Psoas muscle (tissue), 8 donors: Measurements from ENCODE around the gene ZMYND8. TPM values are rescaled to one million over a fixed set of nuclear protein-coding genes. Genes with fewer than 3 reads are reported as not detected.
"Not testable (repeated sequence)": the region's sequence is repeated elsewhere in the genome, so short reads cannot be mapped to it uniquely, and the experiment has no call there.

Experiments
- ATAC-seq, 4 donors: fragments of 200-7000 bp; cut with Tn5 transposase; one replicate each; pipeline ENCODE4 v1.9.1; 2020; ENCODE audit warnings: moderate library complexity in 3 of 4, mild to moderate bottlenecking in 2 of 4
- DNase-seq, 2 donors: peaks; one replicate each; pipeline ENCODE4 v3.0.0-alpha.2; 2020
- H3K27ac ChIP-seq: fragments of 200-600 bp; one replicate; pipeline ENCODE4 v1.8.0; 2022
- H3K27me3 ChIP-seq, 3 donors: fragments of 200-600 bp in 1 of 3; one replicate each; pipeline versions ENCODE4 v1.6.1 to v1.8.0; 2013 to 2022; ENCODE audit warnings: low read length in 2 of 3, mild to moderate bottlenecking in 2 of 3, moderate library complexity in 1 of 3; ENCODE audit not compliant: insufficient read depth in 3 of 3
- H3K36me3 ChIP-seq, 2 donors: fragments of 200-600 bp in 1 of 2; one replicate each; pipeline versions ENCODE4 v1.6.1 to v1.8.0; 2013 to 2022; ENCODE audit warnings: low read depth in 1 of 2, mild to moderate bottlenecking in 1 of 2, moderate library complexity in 1 of 2; ENCODE audit not compliant: insufficient read depth in 1 of 2
- H3K4me1 ChIP-seq: fragments of 200-600 bp; one replicate; pipeline ENCODE4 v1.8.0; 2022
- H3K4me3 ChIP-seq: fragments of 200-600 bp; one replicate; pipeline ENCODE4 v1.8.0; 2022; ENCODE audit warnings: mild to moderate bottlenecking
- H3K9me3 ChIP-seq: fragments of 200-600 bp; one replicate; pipeline ENCODE4 v1.8.0; 2022
- WGBS, 3 donors: extraction: QIAGEN DNeasy Blood & Tissue Kit; methylation state at CpG; one replicate each; pipeline versions ENCODE4 v1.1.6 to v1.1.7; 2013; 5-methylcytosine and 5-hydroxymethylcytosine counted together
- intact Hi-C, 2 donors: fragments of 100-400 bp; cut with DNase I; formaldehyde crosslinking; loops; one replicate each; pipeline versions ENCODE4 v1.11.0 to v1.14.2; 2022
- polyA plus RNA-seq, 3 donors: library from polyadenylated mRNA; stranded (reverse); fragments of 200-250 nt; gene quantifications; one replicate each; pipeline ENCODE4 v1.2.3, GENCODE V29; 2013
- total RNA-seq, 4 donors: library from RNA; stranded (reverse); fragmentation: NEBNext Ultra II Directional in 2 of 4; extraction: Animal tissue kit (Norgen Biotek cat#: 25700) in 2 of 4; gene quantifications; one replicate each; pipeline versions ENCODE4 v1.2.1 to v1.2.4, GENCODE V29; 2021 to 2023
- TF ChIP-seq, protein P1 (sequence below): fragments of 200-600 bp; IDR thresholded peaks from one replicate; pipeline ENCODE4 v1.8.0; 2022; ENCODE audit warnings: antibody characterized with exemption
- donor health status: healthy with polysubstance abuse.
- donor health status: DM: no; HTN: no; CAD: no; lungs with moderate emphysema.
- donor health status: Bipolar disorder and iron deficiency.
- donor health status: healthy.
- donor health status: DM: yes; HTN: yes; CAD: no.
- donor health status: DM: no; HTN: no; CAD: no.
- donor health status: DM: no; HTN: no; CAD: no.
- donor health status: DM: yes; HTN: yes; CAD: no.

Gene ZMYND8
- total and polyA plus RNA-seq, 7 donors, result 4.7 to 42.9 (median 17.7) TPM

- ATAC-seq (no peak), DNase-seq (no peak)
- no peak overlapping the region for H3K27ac ChIP-seq
- no peaks in the 10 kb centered on the region for H3K9me3 ChIP-seq
- TF ChIP-seq, protein P1, sequence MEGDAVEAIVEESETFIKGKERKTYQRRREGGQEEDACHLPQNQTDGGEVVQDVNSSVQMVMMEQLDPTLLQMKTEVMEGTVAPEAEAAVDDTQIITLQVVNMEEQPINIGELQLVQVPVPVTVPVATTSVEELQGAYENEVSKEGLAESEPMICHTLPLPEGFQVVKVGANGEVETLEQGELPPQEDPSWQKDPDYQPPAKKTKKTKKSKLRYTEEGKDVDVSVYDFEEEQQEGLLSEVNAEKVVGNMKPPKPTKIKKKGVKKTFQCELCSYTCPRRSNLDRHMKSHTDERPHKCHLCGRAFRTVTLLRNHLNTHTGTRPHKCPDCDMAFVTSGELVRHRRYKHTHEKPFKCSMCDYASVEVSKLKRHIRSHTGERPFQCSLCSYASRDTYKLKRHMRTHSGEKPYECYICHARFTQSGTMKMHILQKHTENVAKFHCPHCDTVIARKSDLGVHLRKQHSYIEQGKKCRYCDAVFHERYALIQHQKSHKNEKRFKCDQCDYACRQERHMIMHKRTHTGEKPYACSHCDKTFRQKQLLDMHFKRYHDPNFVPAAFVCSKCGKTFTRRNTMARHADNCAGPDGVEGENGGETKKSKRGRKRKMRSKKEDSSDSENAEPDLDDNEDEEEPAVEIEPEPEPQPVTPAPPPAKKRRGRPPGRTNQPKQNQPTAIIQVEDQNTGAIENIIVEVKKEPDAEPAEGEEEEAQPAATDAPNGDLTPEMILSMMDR, result no peak
- intact Hi-C loops, result no loop called here
- H3K36me3 ChIP-seq, result no peaks in the 10 kb centered on the region
- no peaks in the 10 kb centered on the region for H3K27me3 ChIP-seq
- WGBS, 3 donors, result 86 to 93% (median 92%) methylated on average over 15 of the region's 15 CpGs
- no peak overlapping the region for H3K4me3 ChIP-seq
- H3K4me1 ChIP-seq, result no peaks in the 10 kb centered on the region
Observed at GRCh38 chr20:47370850-47371782, 14.6 kb upstream of the ZMYND8 start.

DNA sequence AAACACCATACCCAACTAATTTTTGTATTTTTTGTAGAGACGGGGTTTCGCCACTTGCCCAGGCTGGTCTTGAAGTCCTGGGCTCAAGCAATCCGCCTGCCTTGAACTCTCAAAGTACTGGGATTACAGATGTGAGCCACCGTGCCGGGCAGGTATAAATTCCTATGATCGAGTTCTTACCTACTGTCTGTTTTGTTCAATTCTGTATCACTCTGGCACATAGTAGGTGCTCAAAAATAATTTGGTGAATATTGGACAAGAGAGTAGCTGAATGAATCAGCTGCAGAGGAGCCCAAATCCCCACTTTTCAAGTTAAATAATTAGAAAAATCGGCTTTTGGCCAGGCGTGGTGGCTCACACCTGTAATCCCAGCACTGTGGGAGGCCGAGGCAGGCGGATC, 13.7 kb upstream of the ZMYND8 start:
- H3K36me3 ChIP-seq, result no peaks in the 10 kb centered on the region
- ATAC-seq (no peak), DNase-seq (no peak)
- 96 to 98% (median 96%) methylated on average over 10 of the region's 10 CpGs for WGBS, 3 donors
- H3K4me1 ChIP-seq, result no peaks in the 10 kb centered on the region
- H3K27ac ChIP-seq, result no peak overlapping the region
- H3K4me3 ChIP-seq, result no peak overlapping the region
- TF ChIP-seq, protein P1, result no peak
- H3K27me3 ChIP-seq, result no peaks in the 10 kb centered on the region
- intact Hi-C loops, result no loop called here
- H3K9me3 ChIP-seq, result no peaks in the 10 kb centered on the region

DNA sequence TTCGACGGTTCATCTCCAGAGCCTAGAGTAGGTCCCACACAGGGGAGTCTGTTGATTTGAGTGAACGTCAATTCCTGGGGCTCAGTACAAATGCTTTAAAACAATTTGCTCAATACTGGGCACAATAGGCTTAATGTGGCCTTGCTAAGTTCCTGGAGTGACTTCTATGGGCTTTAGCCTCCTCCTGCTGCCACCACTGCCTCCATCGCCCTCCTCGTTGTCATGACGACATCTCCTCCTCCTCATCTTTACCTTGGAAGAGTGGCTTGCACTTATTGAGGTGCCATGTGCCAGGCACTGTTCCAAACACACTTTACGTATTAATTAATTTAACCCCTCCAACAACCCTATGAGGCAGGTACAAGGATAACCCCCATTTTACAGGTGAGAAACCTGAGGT, 11.8 kb upstream of the ZMYND8 start:
- Histone ChIP-seq H3K9me3 (no peaks in the 10 kb centered on the region), H3K27ac (no peak overlapping the region), H3K4me1 (no peaks in the 10 kb centered on the region), H3K27me3 (no peaks in the 10 kb centered on the region), H3K36me3 (no peaks in the 10 kb centered on the region), H3K4me3 (no peak overlapping the region)
- TF ChIP-seq, protein P1, result no peak
- intact Hi-C loops, result no loop called here
- 87 to 93% (median 92%) methylated on average over 7 of the region's 7 CpGs for WGBS, 3 donors
- peak in 1 of 2 donors; percentile 25 for DNase-seq
- no peak for ATAC-seq

DNA sequence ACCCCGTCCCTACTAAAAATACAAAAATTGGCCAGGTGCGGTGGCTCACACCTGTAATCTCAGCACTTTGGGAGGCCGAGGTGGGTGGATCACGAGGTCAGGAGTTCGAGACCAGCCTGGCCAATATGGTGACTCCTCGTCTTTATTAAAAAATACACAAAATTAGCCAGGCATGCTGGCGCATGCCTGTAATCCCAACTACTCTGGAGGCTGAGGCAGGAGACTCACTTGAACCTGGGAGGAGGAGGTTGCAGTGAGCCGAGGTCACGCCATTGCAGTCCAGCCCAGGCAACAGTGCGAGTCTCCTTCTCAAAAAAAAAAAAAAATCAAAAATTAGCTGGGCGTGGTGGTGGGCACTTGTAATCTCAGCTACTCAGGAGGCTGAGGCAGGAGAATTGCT, 9.8 kb upstream of the ZMYND8 start:
- H3K4me3 ChIP-seq, ATAC-seq, intact Hi-C loops, H3K27ac ChIP-seq, H3K9me3 ChIP-seq, H3K27me3 ChIP-seq, H3K36me3 ChIP-seq: not testable (repeated sequence)
- peak in 1 of 2 donors; percentile 15 for DNase-seq
- WGBS, 3 donors, result 93 to 98% (median 95%) methylated on average over 11 of the region's 11 CpGs
- H3K4me1 ChIP-seq, result peaks cover 12% of the 10 kb centered on the region

- H3K27ac ChIP-seq, result no peak overlapping the region
- no peak for ATAC-seq
- peak in 1 of 2 donors; percentile 6 for DNase-seq
- intact Hi-C loops, result no loop called here
- 91 to 93% (median 91%) methylated on average over 13 of the region's 13 CpGs for WGBS, 3 donors
- TF ChIP-seq, protein P1, result no peak
- peaks cover 21% of the 10 kb centered on the region for H3K4me1 ChIP-seq
- no peaks in the 10 kb centered on the region for H3K36me3 ChIP-seq
- H3K9me3 ChIP-seq, result no peaks in the 10 kb centered on the region
- H3K4me3 ChIP-seq, result no peak overlapping the region
- no peaks in the 10 kb centered on the region for H3K27me3 ChIP-seq
Observed at GRCh38 chr20:47365023-47365764, 8.7 kb upstream of the ZMYND8 start.
